Testis (tissue), 2 donors: Measurements from ENCODE around the gene SCMH1.

Experiments
- CTCF ChIP-seq, 3 experiments: fragments of 450-650 bp in 2 of 3; fragments of 200-600 bp in 1 of 3; sonication (generic) in 1 of 3; IDR thresholded peaks; one replicate each; pipeline ENCODE4 v1.5.1; 2016 to 2019; ENCODE audit warnings: antibody characterized with exemption in 3 of 3, mild to moderate bottlenecking in 2 of 3, moderate library complexity in 1 of 3
- POLR2A ChIP-seq: fragments of 450-650 bp; IDR thresholded peaks from one replicate; pipeline ENCODE4 v1.6.1; 2017; ENCODE audit warnings: antibody characterized with exemption, mild to moderate bottlenecking, moderate library complexity

- TF ChIP-seq CTCF (IDR thresholded peaks at IDR 0.05) = no peak
- no peak for TF ChIP-seq POLR2A
These were observed 226.1 kb downstream of the SCMH1 start for GRCh38 chr1:41015897-41016470.
